DND-41 (cell line): ENCODE results near the gene MAGEA11.
"Not testable (repeated sequence)": the region's sequence is repeated elsewhere in the genome, so short reads cannot be mapped to it uniquely, and the experiment has no call there.

Experiments used
- ATAC-seq: fragments of 200-7000 bp; cut with Tn5 transposase; 3 replicates; pipeline ENCODE4 v1.9.1; 2021; ENCODE audit warnings: low read depth; ENCODE audit not compliant: insufficient read depth
- DNase-seq: peaks from one replicate; pipeline ENCODE4 v3.0.0-alpha.2; 2020
- H2AFZ ChIP-seq: 2 replicates; pipeline ENCODE4 v1.6.0; 2012; ENCODE audit warnings: low read depth, low read length
- H3K27ac ChIP-seq: 2 replicates; pipeline ENCODE4 v1.5.1; 2012; ENCODE audit warnings: low read length, inconsistent platforms
- H3K27me3 ChIP-seq: fragments of 200-600 bp; sonication (generic); 2 replicates; pipeline ENCODE4 v1.6.0; 2012; ENCODE audit warnings: low read length, mild to moderate bottlenecking, inconsistent platforms; ENCODE audit not compliant: insufficient read depth, poor library complexity
- H3K36me3 ChIP-seq: 2 replicates; pipeline ENCODE4 v1.5.1; 2012; ENCODE audit warnings: low read length, inconsistent platforms; ENCODE audit not compliant: insufficient read depth
- H3K4me1 ChIP-seq: 2 replicates; pipeline ENCODE4 v1.5.1; 2012; ENCODE audit warnings: mild to moderate bottlenecking, low read length; ENCODE audit not compliant: insufficient read depth
- H3K4me2 ChIP-seq: 2 replicates; pipeline ENCODE4 v1.6.0; 2012; ENCODE audit warnings: mild to moderate bottlenecking, moderate library complexity, low read length, inconsistent platforms; ENCODE audit not compliant: insufficient read depth
- H3K4me3 ChIP-seq, 2 experiments: fragments of 200-600 bp in 1 of 2; shearing (Covaris generic) in 1 of 2; 2 replicates each; pipeline ENCODE4 v1.5.1; 2012 to 2016; ENCODE audit warnings: inconsistent platforms in 2 of 2, low read length in 2 of 2, mild to moderate bottlenecking in 2 of 2, low read depth in 1 of 2, moderate library complexity in 1 of 2
- H3K79me2 ChIP-seq: 2 replicates; pipeline ENCODE4 v1.6.0; 2012; ENCODE audit warnings: low read length, inconsistent platforms; ENCODE audit not compliant: insufficient read depth
- H3K9ac ChIP-seq: 2 replicates; pipeline ENCODE4 v1.6.0; 2012; ENCODE audit warnings: low read depth, mild to moderate bottlenecking, inconsistent platforms, low read length, moderate library complexity
- H3K9me3 ChIP-seq: 2 replicates; pipeline ENCODE4 v1.5.1; 2012; ENCODE audit warnings: low read length, moderate library complexity, mild to moderate bottlenecking, inconsistent platforms; ENCODE audit not compliant: insufficient read depth, severe bottlenecking
- H4K20me1 ChIP-seq: 2 replicates; pipeline ENCODE4 v1.6.0; 2012; ENCODE audit warnings: low read length; ENCODE audit not compliant: insufficient read depth
- EZH2 ChIP-seq: IDR thresholded peaks from 3 replicates; pipeline ENCODE4 v1.6.1; 2012; ENCODE audit warnings: borderline replicate concordance, low read depth, mild to moderate bottlenecking, moderate library complexity, low read length, inconsistent platforms; ENCODE audit not compliant: severe bottlenecking
- TF ChIP-seq, protein P1 (sequence below): IDR thresholded peaks from 2 replicates; pipeline ENCODE4 v1.5.1; 2012; ENCODE audit warnings: borderline replicate concordance, low read length, moderate library complexity, mild to moderate bottlenecking; ENCODE audit not compliant: poor library complexity, severe bottlenecking; ENCODE audit errors: extremely low read depth

MAGEA11 gene, protein sequence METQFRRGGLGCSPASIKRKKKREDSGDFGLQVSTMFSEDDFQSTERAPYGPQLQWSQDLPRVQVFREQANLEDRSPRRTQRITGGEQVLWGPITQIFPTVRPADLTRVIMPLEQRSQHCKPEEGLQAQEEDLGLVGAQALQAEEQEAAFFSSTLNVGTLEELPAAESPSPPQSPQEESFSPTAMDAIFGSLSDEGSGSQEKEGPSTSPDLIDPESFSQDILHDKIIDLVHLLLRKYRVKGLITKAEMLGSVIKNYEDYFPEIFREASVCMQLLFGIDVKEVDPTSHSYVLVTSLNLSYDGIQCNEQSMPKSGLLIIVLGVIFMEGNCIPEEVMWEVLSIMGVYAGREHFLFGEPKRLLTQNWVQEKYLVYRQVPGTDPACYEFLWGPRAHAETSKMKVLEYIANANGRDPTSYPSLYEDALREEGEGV

DNA sequence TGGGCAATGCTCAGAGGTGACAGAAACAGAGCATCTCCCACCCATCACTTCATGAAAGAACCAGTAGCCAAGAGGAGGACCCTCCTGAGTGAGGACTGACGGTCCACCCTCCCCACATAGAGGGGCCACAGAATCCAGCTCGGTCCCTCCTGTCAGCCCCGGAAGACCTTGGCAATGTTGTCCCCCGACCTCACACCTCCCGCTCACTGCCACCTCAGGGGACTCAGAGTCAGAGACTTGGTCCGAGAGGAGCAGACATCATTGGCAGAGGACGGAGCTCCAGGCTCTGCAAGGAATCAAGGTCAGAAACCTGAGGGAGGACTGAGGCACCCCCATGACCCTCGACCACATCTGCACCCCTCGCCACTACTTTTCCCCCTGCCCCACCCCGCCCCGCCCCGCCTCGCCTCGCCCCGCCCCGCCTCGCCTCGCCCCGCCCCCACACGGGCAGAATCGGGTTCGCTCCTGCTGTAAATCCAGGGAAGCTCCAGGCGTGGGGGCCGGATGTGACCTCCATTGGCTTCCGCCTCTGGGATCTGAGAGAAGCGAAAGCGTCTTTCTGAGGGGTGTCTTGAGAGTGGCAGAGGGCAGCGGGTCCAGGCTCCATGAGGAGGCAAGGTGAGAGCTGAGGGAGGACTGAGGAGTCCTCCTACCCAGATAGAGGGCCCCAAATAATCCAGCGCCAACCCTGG, at the start of gene MAGEA11:
Gene MAGEA11, plus strand, starts transcription at position 516 of the 692 bp plus-strand sequence. CDS start 1,100 bp downstream, outside the sequence.
- Histone ChIP-seq H3K27me3 (no peaks in the 10 kb centered on the region), H4K20me1 (no peaks in the 10 kb centered on the region), H3K9me3 (no peaks in the 10 kb centered on the region), H3K27ac (no peak within 1 kb of the TSS), H3K4me2 (no peak within 1 kb of the TSS), H3K4me1 (no peaks in the 10 kb centered on the region), H3K36me3 (no peaks in the 10 kb centered on the region), H3K4me3 (no peak within 1 kb of the TSS), H3K79me2 (no peaks in the 10 kb centered on the region), H3K9ac (no peak within 1 kb of the TSS), H2AFZ (no peak within 1 kb of the TSS)
- TF ChIP-seq, protein P1, sequence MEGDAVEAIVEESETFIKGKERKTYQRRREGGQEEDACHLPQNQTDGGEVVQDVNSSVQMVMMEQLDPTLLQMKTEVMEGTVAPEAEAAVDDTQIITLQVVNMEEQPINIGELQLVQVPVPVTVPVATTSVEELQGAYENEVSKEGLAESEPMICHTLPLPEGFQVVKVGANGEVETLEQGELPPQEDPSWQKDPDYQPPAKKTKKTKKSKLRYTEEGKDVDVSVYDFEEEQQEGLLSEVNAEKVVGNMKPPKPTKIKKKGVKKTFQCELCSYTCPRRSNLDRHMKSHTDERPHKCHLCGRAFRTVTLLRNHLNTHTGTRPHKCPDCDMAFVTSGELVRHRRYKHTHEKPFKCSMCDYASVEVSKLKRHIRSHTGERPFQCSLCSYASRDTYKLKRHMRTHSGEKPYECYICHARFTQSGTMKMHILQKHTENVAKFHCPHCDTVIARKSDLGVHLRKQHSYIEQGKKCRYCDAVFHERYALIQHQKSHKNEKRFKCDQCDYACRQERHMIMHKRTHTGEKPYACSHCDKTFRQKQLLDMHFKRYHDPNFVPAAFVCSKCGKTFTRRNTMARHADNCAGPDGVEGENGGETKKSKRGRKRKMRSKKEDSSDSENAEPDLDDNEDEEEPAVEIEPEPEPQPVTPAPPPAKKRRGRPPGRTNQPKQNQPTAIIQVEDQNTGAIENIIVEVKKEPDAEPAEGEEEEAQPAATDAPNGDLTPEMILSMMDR = no peak
- no peak for TF ChIP-seq EZH2
- DNase-seq (no peak), ATAC-seq (no peak)

- ATAC-seq, H3K9me3 ChIP-seq, H3K27me3 ChIP-seq, H3K36me3 ChIP-seq, H3K79me2 ChIP-seq, DNase-seq, H3K4me1 ChIP-seq, H3K9ac ChIP-seq, H3K4me3 ChIP-seq, H3K4me2 ChIP-seq, H3K27ac ChIP-seq, H4K20me1 ChIP-seq, H2AFZ ChIP-seq: not testable (repeated sequence)
Measured at GRCh38 chrX:149675088-149675487, 36.8 kb upstream of the MAGEA11 start.

- not testable (repeated sequence) for H3K4me2 ChIP-seq, DNase-seq, H3K4me3 ChIP-seq, H3K9ac ChIP-seq, H2AFZ ChIP-seq, H3K36me3 ChIP-seq, ATAC-seq, H3K9me3 ChIP-seq, H3K79me2 ChIP-seq, H3K27me3 ChIP-seq, H4K20me1 ChIP-seq, H3K4me1 ChIP-seq, H3K27ac ChIP-seq
Measured at GRCh38 chrX:149675554-149675953, 36.3 kb upstream of the MAGEA11 start.

- H3K36me3 ChIP-seq, H3K9ac ChIP-seq, DNase-seq, H4K20me1 ChIP-seq, H3K27ac ChIP-seq, H3K9me3 ChIP-seq, H3K4me1 ChIP-seq, H2AFZ ChIP-seq, H3K27me3 ChIP-seq, H3K79me2 ChIP-seq, H3K4me2 ChIP-seq, ATAC-seq, H3K4me3 ChIP-seq: not testable (repeated sequence)
Measured at GRCh38 chrX:149679164-149679678, 32.6 kb upstream of the MAGEA11 start.

- no peak overlapping the region for H3K27ac ChIP-seq
- H3K79me2 ChIP-seq = no peaks in the 10 kb centered on the region
- no peak overlapping the region for H3K4me3 ChIP-seq
- no peaks in the 10 kb centered on the region for H3K4me1 ChIP-seq
- H3K4me2 ChIP-seq = no peak overlapping the region
- DNase-seq (no peak), ATAC-seq (no peak)
- no peaks in the 10 kb centered on the region for H3K27me3 ChIP-seq
- no peak overlapping the region for H3K9ac ChIP-seq
- no peaks in the 10 kb centered on the region for H3K36me3 ChIP-seq
- TF ChIP-seq EZH2 = no peak
- TF ChIP-seq, protein P1 = no peak
- no peaks in the 10 kb centered on the region for H3K9me3 ChIP-seq
- H4K20me1 ChIP-seq = no peaks in the 10 kb centered on the region
- no peak overlapping the region for H2AFZ ChIP-seq
Measured at GRCh38 chrX:149681182-149681581, 30.7 kb upstream of the MAGEA11 start.
